GM21529 (cell line): ENCODE data around the gene ACSS1.
A peak's percentile ranks its signal among the peaks of the same experiment; 100 is the strongest.

Source experiments
- ATAC-seq: cut with Tn5 transposase; IDR thresholded peaks from one replicate; pipeline ENCODE4 v1.9.1; 2021; ENCODE audit not compliant: unreplicated experiment

ACSS1 gene

DNA sequence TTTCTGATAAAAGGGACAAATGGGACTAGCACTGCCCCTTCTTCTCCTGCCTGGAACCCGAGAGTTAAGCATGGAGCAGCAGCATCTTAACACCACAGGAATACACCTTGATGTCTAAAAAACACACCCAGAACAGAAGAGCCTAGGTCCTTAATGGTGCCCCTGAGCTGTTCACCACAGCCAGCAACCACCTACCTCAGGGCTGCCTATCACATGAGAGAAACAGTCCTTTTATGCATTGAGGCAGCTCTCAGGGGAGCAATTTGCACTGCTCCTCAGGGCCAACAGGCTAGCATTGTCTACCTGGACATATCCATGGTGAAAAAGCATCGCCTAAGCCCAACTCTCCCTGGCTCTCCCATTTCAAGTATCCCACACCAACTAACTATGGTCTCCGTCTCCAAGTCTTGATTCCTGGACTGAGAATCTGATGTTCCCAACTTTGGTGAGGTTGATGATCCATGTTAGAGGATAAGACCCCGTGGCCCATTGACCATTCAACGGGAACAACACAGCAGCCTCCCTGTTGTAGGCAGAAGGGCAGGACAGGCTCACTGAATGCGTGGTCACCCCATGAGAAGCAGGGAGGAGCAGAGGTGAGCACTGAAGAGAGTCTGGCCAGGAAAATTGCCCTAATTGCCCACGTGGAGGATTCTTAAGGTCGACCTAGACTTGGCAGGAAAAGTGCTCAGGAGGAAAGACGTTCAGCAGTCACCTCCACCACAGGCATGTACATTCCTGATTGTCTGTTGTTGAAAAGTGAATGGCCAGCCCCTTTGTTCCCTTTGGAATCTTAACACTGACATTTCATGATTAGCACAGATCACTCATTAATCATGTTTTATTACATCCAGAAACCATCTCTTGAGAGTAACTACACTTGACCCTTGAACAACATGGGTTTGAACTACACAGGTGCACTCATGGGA, 61.2 kb downstream of the ACSS1 start:
- no peak for ATAC-seq

DNA sequence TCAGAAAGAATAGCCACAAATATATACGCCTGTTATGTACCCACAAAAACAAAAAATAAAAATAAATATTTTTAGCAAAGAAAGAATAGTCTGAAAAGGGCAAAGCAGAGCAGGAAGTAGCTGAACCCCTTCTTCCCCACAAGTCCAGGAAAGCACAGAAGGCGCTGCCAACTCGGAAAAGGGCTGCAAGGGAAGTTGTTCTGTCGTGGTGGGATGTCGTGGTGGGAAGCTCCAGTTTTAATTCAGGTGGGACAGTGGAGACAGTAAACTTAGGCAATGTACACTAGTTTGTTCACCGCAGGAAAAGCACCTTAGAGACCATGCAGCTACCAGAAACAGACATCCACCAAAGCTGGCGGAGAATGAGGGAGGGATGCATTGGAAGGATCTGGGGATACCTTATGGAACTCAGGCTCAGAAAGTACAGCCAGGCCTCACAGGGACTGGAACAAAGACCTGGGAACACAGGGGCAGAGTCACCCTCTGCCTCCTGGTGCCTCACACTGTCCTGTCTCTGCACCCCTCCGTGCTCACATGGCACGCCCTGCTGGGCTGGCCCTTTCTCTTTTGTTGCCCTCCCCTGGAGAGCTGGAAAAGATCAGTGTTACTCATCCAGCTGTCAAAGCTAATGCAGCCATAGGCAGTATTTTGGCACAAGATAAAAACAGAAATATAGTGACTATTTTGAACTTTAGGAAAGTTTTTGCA, 62.0 kb downstream of the ACSS1 start:
- no peak for ATAC-seq

- peak; percentile 30 for ATAC-seq
Measured at GRCh38 chr20:24994470-24995368, 63.2 kb downstream of the ACSS1 start.

GRCh38 chr20:24994186-24994465, 63.8 kb downstream of the ACSS1 start:
- no peak for ATAC-seq

DNA sequence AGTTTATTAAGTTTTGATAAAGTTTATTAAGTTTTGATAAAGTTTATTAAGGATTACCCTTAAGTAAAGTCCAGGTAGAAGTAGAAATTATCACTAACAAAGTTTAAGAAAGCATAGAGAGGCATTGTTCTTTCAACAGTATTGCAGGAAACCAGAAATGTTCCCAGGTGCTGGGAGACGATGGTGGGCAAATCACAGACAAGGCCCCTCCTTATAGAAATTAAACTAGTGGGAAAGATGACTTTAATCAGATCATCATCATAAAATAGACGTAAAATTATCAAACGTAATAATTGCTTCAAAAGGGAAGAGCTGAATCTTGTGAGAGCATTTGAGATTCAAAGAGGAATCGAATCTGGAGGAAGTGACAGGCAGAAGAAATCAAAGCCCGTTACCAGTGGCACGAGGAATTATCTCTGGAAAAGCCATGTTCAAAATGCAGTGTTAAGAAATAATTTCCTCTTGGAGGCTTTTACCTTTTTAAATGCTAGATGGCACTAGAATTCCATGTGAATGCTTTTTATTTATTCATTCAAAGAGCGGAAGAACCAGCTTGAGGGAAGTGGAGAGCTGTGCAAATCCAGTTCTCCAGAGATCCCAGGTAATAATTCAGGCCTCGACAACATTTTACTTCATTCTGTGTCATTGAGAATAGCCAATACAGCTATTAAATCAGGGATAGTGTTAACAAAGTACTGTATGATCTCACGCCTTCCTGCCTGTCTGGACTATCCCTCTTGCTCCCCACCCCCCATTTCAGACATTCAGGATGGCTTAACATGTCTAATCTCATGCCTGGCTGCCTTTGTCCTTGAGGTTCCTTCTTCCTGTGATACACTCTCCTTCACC, 64.4 kb downstream of the ACSS1 start:
- no peak for ATAC-seq

- peak; percentile 94 for ATAC-seq
Measured at GRCh38 chr20:24992487-24993205, 65.3 kb downstream of the ACSS1 start, which contains the start of gene APMAP. Gene APMAP (minus strand): TSS chr20:24992751. CDS start chr20:24992688, 63 bp downstream.

DNA sequence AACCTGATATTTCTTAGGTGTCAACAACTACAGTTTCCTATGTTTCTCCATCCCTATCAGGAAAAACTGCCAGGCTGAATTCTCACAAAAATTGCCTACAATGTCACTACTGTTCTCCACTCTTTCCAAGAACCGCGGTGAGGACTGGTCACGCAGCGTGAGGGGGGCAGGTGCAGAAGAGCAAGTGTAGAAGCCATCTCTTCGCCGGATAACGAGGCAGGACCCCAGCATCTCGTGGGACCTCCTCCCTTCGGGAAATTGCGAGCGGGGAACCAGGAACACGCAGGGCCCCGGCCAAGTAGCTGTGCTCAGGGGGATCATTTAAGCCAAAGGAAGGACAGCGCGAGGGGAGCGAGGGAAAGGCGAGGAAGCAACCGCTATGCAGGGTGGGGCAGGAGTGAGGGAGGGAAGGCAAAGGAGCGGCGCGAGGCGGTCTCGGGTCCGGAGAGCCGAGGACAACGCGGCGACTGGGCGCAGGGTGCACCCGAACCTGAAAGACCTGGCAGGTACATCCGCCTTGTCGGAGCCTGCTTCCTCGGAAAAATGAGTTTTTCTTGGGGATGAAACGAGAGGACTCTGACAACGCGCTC, 65.9 kb downstream of the ACSS1 start:
- peak; percentile 28 for ATAC-seq

DNA sequence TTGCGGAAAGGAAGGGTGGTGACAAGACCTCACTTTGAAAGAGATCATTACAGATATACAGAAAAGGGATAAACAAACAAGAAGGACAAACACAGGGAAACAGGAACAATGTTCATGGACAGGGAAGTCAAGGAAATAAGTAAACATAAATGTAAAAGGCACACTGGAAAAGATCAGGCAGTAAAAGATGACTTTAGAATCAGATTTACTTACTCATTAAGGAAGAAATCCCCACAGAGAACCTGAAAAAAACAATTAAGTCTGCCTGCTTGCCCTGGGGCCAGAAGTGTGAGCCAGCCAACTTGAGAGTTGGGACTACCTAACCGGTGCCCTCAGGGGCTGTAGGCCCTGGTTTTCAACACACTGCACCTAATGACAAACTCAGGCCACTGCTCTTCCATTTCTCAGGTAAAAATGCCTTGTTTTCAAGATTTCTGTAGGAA, 67.1 kb downstream of the ACSS1 start:
- no peak for ATAC-seq

GRCh38 chr20:24989162-24989561, 68.8 kb downstream of the ACSS1 start:
- no peak for ATAC-seq

DNA sequence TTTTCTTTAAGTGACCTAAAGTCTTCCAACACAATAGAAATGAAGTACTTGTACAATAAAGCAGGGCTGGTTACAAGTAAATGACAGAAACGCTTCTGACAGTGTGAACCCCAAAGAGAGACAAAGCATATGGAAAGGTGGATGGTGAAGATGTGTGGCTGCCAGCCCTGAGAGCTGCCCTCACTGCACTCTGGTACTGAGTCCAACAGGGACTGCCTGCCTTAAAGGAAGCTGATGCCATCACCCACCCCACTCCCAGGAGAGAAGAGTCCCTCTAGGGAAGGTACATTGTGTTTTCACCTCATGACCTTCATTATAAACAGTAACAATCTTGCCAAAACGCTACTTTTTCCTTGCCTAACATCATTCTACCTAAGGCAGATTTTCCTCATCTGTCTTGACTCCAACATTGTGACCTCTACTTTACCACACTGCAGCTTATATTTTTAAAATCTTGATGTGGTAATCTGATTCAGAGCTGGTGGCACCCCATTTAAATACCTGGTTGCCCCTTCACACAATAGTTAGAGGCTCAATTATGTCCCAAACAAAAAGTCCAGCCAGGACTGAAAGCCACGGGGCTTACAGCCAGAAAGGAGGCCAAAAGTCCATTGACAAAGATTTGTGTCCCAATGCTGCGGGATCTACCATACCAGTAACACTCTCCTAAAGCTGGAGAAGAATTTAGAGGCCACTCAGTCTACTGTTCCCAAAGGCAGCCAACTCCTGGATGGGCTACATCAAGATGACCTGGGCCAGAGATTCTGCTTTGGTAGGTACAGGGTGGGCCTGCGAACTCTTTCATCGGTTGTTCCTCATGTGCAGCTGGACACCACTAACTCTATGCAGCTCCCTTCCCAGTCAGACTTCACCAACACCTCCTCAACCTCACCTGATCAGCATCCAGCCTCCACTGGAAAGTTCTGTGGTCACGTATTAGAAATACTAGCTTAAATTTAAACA, 69.8 kb downstream of the ACSS1 start:
- ATAC-seq, result no peak

DNA sequence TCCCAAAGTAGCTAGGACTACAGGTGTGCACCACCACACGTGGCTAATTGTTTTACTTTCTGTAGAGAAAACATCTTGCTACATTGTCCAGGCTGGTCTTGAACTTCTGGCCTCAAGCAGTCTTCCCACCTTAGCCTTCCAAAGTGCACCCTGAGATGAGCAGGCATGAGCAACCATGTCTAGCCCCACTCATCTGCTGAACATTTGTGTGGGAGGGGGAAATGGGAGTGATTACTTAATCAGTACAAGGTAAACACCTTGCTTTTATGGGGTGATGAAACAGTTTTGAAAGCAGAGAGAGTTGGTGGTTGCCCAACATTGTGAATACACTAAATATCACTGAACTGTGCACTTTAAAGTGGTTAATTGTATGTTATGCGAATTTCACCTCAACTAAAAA, 70.7 kb downstream of the ACSS1 start:
- ATAC-seq, result no peak

GRCh38 chr20:24986436-24987015, 71.4 kb downstream of the ACSS1 start:
- ATAC-seq, result no peak

DNA sequence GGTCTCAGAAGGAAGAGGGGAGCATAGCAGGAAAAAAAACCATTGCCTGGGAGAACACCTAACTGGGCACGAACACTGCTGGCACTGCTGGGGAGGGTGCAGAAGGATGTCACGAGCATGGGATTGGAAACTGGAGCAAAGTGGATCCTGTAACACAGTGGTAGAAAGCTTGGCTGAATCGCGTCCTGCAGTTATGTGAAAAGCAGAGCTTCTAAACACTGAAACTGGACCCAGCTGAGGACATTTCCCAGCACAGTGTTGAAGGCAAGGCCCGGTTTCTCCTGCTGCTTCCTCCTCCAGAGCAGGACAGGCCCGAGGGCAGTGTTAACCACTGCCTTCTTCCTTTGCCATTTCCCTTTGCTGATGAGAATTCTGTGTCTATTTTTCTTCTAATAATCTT, 72.1 kb downstream of the ACSS1 start:
- ATAC-seq, result no peak

DNA sequence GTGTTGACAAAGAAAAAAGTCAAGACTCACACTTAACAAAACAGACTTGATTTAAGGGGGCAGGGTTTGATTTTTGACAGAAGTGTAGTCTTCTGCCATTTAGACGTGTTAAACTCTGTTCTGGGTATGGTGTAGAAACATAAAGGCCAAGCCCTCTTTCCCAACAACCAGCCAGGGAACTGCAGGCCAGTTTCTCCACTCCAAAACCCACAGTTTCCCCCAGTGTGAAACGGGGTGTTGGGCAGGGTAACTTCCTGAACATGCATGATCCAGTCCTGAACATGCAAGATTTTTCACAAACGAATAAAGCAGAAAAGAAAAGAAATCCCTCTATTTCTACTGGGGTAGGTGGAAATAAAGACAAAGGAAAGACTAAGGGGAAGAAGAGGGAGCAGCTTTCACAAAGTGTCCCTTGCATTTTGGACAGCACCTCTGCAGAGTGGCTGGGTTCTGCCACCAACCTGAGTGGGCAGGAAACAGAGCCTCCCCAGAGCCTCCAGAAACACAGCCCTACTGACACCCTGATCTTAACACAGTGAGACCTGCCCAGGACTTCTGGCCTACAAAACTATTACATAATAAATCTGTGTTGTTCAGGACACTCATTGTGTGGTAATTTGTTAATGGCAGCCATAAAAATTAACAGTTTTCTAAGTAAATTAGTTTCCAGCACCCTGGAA, 72.8 kb downstream of the ACSS1 start:
- no peak for ATAC-seq

DNA sequence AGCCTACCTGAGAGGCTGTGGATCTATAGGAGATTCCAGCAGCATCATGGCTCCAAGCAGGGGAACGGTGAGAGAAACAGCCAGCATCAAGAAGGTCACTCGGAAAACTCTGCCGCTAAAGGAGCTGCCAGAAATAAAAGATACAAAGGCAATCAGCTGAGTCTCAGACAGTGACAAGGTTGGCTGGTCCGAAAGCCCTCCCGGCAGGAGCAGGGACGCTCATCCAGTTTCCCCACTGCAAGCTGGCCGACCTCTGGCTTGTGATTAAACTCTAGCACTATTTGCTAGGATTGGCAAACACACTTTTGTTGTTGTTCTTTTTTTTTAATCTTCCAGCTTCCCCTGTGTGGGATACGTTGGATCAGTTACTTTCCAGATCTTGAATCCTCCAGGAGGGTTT, 74.0 kb downstream of the ACSS1 start:
- ATAC-seq, result no peak

DNA sequence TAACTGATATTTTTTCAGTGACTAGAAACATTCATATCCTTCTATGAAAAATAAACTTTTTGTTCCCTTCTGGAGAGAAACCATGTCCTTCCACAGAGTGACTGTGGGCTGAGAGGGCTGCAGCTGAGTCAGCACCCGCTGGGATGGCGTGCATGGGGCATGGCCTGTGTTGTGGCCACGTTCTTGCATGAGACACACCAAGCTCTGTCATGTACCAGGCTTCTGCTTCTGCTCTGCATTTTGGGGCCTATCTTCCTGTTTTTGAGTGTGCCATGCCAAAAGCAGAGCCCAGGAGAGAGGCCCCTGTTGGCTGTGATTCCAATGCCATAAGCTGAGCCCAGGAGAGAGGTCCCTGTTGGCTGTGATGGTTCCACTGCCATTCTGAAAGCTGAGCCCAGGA, 76.1 kb downstream of the ACSS1 start:
- no peak for ATAC-seq

DNA sequence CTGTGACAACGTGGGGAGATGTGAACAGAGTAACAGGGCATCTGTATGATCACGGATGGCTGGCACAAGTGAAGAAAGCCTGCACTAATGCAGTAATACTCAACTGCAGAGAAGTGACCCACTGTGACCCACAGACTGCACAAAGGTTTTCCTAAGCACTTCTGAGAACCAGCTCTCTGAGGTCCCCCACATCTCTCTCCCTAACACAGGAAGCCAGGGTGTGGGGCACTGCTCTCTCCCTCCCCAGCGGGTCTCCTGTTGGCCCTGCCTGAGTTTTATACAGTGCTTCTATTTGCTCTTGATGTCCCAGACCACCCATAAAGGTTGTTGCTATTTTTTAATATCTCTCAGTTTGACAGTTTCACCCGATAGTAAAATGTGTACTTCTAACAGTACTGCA, 76.7 kb downstream of the ACSS1 start:
- ATAC-seq, result no peak
